Thoracic aorta endothelial cell (primary cell): ENCODE measurements around the gene RHOH. TPM values are rescaled to one million over a fixed set of nuclear protein-coding genes. Genes with fewer than 3 reads are reported as not detected.

Experiments
- total RNA-seq: library from RNA; depleted of rRNA; stranded (reverse); fragments of >200 nt; gene quantifications from 2 replicates; pipeline ENCODE4 v1.2.3, GENCODE V29; 2012

The RHOH gene, protein sequence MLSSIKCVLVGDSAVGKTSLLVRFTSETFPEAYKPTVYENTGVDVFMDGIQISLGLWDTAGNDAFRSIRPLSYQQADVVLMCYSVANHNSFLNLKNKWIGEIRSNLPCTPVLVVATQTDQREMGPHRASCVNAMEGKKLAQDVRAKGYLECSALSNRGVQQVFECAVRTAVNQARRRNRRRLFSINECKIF
- 0.22 TPM in 1 of 2 replicates, not detected in the other for total RNA-seq

GRCh38 chr4:40196724-40197281 is at the start of gene RHOH:
TSS of gene RHOH (plus strand) at chr4:40197031. CDS start at chr4:40243387, 46,356 bp downstream.

Other genes with a start within 250 kb of the RHOH start
- 146 and 159 TPM in 2 replicates for gene PDS5A, start 219.1 kb upstream of the RHOH start, total RNA-seq
- 13.3 and 15.4 TPM in 2 replicates for gene N4BP2, start 140.2 kb upstream of the RHOH start, total RNA-seq
- not detected in 2 replicates for gene CHRNA9, start 138.3 kb downstream of the RHOH start, total RNA-seq